Astrocyte (in vitro differentiated cells and primary cell): Measurements from ENCODE around the gene PLXDC2.

Experiments used
- EZH2 ChIP-seq: IDR thresholded peaks from 2 replicates; pipeline ENCODE4 v1.6.1; 2012; ENCODE audit warnings: mild to moderate bottlenecking, low read length, inconsistent platforms; ENCODE audit not compliant: insufficient read depth
- TF ChIP-seq, protein P1 (sequence below): IDR thresholded peaks from 2 replicates; pipeline ENCODE4 v1.5.1; 2011; ENCODE audit warnings: low read depth, mild to moderate bottlenecking, inconsistent platforms, low read length, moderate library complexity; ENCODE audit not compliant: insufficient read depth

DNA sequence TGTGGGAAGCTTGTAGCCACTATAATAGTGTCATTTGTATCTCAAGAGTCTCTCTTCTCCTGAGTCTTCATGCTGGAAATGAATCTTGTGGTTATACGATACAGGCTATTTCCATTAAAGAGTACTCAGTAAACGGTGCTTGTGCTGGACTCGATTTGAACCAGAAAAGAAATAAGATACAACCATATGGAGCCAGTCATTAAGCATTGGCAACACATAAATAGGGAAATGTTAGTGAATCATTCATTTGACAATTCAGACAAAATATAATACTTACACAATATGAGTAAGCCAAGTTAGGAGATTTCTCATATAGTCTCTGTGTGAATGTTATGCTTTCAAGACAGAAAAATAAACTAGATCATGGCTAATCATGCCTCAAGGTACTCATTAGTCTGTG is 356.8 kb downstream of the PLXDC2 start:
- no peak for TF ChIP-seq EZH2
- TF ChIP-seq, protein P1, sequence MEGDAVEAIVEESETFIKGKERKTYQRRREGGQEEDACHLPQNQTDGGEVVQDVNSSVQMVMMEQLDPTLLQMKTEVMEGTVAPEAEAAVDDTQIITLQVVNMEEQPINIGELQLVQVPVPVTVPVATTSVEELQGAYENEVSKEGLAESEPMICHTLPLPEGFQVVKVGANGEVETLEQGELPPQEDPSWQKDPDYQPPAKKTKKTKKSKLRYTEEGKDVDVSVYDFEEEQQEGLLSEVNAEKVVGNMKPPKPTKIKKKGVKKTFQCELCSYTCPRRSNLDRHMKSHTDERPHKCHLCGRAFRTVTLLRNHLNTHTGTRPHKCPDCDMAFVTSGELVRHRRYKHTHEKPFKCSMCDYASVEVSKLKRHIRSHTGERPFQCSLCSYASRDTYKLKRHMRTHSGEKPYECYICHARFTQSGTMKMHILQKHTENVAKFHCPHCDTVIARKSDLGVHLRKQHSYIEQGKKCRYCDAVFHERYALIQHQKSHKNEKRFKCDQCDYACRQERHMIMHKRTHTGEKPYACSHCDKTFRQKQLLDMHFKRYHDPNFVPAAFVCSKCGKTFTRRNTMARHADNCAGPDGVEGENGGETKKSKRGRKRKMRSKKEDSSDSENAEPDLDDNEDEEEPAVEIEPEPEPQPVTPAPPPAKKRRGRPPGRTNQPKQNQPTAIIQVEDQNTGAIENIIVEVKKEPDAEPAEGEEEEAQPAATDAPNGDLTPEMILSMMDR, result no peak
